CD14-positive monocyte (primary cell): Measurements from ENCODE around the gene TTC39B. TPM values are rescaled to one million over a fixed set of nuclear protein-coding genes. Genes with fewer than 3 reads are reported as not detected.

Source experiments
- DNase-seq, 3 donors: peaks; one replicate each; pipeline ENCODE4 v3.0.0-alpha.2; 2011 to 2022
- H2AFZ ChIP-seq: 2 replicates; pipeline ENCODE4 v1.6.0; 2012; ENCODE audit warnings: mild to moderate bottlenecking, low read depth, low read length, inconsistent platforms; ENCODE audit not compliant: insufficient read depth, poor library complexity, severe bottlenecking
- H3K27ac ChIP-seq, 2 donors: 1 replicate in 1 of 2; 2 replicates in 1 of 2; pipeline ENCODE4 v1.5.1; 2012 to 2013; ENCODE audit warnings: low read length in 2 of 2, control low read depth in 1 of 2, inconsistent platforms in 1 of 2, low read depth in 1 of 2, mild to moderate bottlenecking in 1 of 2
- H3K27me3 ChIP-seq, 2 donors: one replicate each; pipeline versions ENCODE4 v1.6.0 to v1.6.1; 2011 to 2013; ENCODE audit warnings: low read length in 2 of 2; ENCODE audit not compliant: control insufficient read depth in 2 of 2, insufficient read depth in 2 of 2
- H3K36me3 ChIP-seq, 2 donors: replicated peaks in 1 of 2; 1 replicate in 1 of 2; 2 replicates in 1 of 2; pipeline versions ENCODE4 v1.5.1 to v1.6.1; 2012 to 2013; ENCODE audit warnings: low read length in 2 of 2, control low read depth in 1 of 2, inconsistent platforms in 1 of 2, mild to moderate bottlenecking in 1 of 2; ENCODE audit not compliant: insufficient read depth in 2 of 2, control insufficient read depth in 1 of 2
- H3K4me1 ChIP-seq, 2 donors: 1 replicate in 1 of 2; 2 replicates in 1 of 2; pipeline versions ENCODE4 v1.5.1 to v1.6.1; 2012 to 2013; ENCODE audit warnings: low read length in 2 of 2, control low read depth in 1 of 2, inconsistent platforms in 1 of 2, mild to moderate bottlenecking in 1 of 2, moderate library complexity in 1 of 2; ENCODE audit not compliant: insufficient read depth in 2 of 2, control insufficient read depth in 1 of 2
- H3K4me2 ChIP-seq: replicated peaks from 2 replicates; pipeline ENCODE3; 2012; ENCODE audit warnings: low read length, moderate library complexity, mild to moderate bottlenecking; ENCODE audit not compliant: poor library complexity, severe bottlenecking; ENCODE audit errors: extremely low read depth
- H3K4me3 ChIP-seq, 3 experiments: fragments of 200-600 bp in 1 of 3; sonication (generic) in 1 of 3; replicated peaks in 1 of 3; 1 replicate in 2 of 3; 2 replicates in 1 of 3; pipeline ENCODE4 v1.5.1; 2011 to 2013; ENCODE audit warnings: low read length in 3 of 3, mild to moderate bottlenecking in 3 of 3, control low read depth in 2 of 3, low read depth in 2 of 3, inconsistent platforms in 1 of 3, moderate library complexity in 1 of 3
- H3K79me2 ChIP-seq: 2 replicates; pipeline ENCODE4 v1.6.0; 2012; ENCODE audit warnings: mild to moderate bottlenecking, control low read depth, inconsistent platforms, low read length, moderate library complexity; ENCODE audit not compliant: insufficient read depth
- H3K9ac ChIP-seq: 2 replicates; pipeline ENCODE4 v1.6.0; 2017; ENCODE audit warnings: low read length, mild to moderate bottlenecking; ENCODE audit not compliant: insufficient read depth, poor library complexity, severe bottlenecking
- H3K9me3 ChIP-seq, 2 donors: replicated peaks in 1 of 2; 1 replicate in 1 of 2; 2 replicates in 1 of 2; pipeline versions ENCODE4 v1.5.1 to v1.6.1; 2012 to 2013; ENCODE audit warnings: low read length in 2 of 2, control low read depth in 1 of 2; ENCODE audit not compliant: control insufficient read depth in 1 of 2, insufficient read depth in 1 of 2
- H4K20me1 ChIP-seq: 2 replicates; pipeline ENCODE4 v1.6.0; 2012; ENCODE audit warnings: mild to moderate bottlenecking, low read length, control low read depth, moderate library complexity; ENCODE audit not compliant: insufficient read depth
- H3K27ac Mint-ChIP-seq, 7 donors: one replicate each; pipeline ENCODE4 v1.8.0; 2020; ENCODE audit warnings: mild to moderate bottlenecking in 7 of 7, mixed read lengths in 7 of 7, moderate library complexity in 6 of 7, inconsistent platforms in 2 of 7
- H3K27me3 Mint-ChIP-seq, 3 donors: one replicate each; pipeline ENCODE4 v1.8.0; 2021 to 2022; ENCODE audit warnings: low read depth in 3 of 3, mild to moderate bottlenecking in 3 of 3, mixed read lengths in 3 of 3, moderate library complexity in 3 of 3, inconsistent platforms in 1 of 3
- H3K36me3 Mint-ChIP-seq, 2 donors: one replicate each; pipeline ENCODE4 v1.8.0; 2020; ENCODE audit warnings: mixed read lengths in 2 of 2, inconsistent platforms in 1 of 2, mild to moderate bottlenecking in 1 of 2
- H3K4me1 Mint-ChIP-seq: one replicate; pipeline ENCODE4 v1.8.0; 2020; ENCODE audit warnings: mild to moderate bottlenecking, mixed read lengths
- H3K4me3 Mint-ChIP-seq, 2 donors: one replicate each; pipeline ENCODE4 v1.8.0; 2020; ENCODE audit warnings: mild to moderate bottlenecking in 2 of 2, mixed read lengths in 2 of 2, moderate library complexity in 1 of 2
- H3K9me3 Mint-ChIP-seq, 7 donors: one replicate each; pipeline ENCODE4 v1.8.0; 2020 to 2022; ENCODE audit warnings: mixed read lengths in 7 of 7, mild to moderate bottlenecking in 6 of 7, moderate library complexity in 6 of 7, inconsistent platforms in 2 of 7
- WGBS: methylation state at CpG from one replicate; pipeline ENCODE4 v1.1.5; 2013; ENCODE audit warnings: missing lambda C conversion rate; ENCODE audit not compliant: insufficient coverage; 5-methylcytosine and 5-hydroxymethylcytosine counted together
- intact Hi-C, 2 donors: fragments of 100-400 bp; cut with micrococcal nuclease; formaldehyde crosslinking; loops; one replicate each; pipeline versions ENCODE4 v1.15.0 to v1.15.1; 2023
- polyA plus RNA-seq, 3 donors: library from polyadenylated mRNA; depleted of rRNA in 1 of 3; unstranded in 2 of 3; stranded (reverse) in 1 of 3; fragments of 300-500 nt in 2 of 3; fragments of >200 nt in 1 of 3; fragmentation: Illumina TruSeq in 2 of 3; gene quantifications; 1 replicate in 2 of 3; 2 replicates in 1 of 3; pipeline ENCODE4 v1.2.3, GENCODE V29; 2012 to 2021
- TF ChIP-seq, protein P1 (sequence below): fragments of 200-600 bp; IDR thresholded peaks from one replicate; pipeline ENCODE4 v1.8.0; 2022; ENCODE audit warnings: antibody characterized with exemption, mild to moderate bottlenecking

The TTC39B gene
- polyA plus RNA-seq, 3 donors = 0.87 to 5.3 (median 3.1) TPM

DNA sequence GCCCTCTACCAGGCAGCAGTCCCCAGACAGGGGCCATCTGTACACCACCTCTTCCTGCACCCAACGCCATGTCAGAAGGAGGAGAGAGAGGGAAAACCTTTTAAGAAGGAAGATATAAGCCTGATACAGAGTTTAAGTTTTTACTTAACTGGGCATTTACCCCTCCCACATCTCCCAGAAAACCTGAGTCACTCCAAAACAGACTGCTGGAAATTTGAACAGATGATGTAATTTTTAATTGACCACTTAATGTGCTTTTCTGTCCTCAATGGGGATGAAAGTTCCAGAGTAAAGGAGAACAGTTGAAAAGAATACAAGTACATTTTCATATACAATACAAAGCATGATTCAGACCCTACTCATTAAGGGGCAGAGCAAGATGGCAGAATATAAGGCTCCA lies 63.9 kb downstream of the TTC39B start:
- H4K20me1 ChIP-seq = no peaks in the 10 kb centered on the region
- no peak overlapping the region for H3K4me2 ChIP-seq
- H3K79me2 ChIP-seq = no peaks in the 10 kb centered on the region
- no peaks in the 10 kb centered on the region for H3K27me3 ChIP-seq
- DNase-seq = no peak
- H3K4me1 ChIP-seq = no peaks in the 10 kb centered on the region
- no peak overlapping the region for H3K27ac ChIP-seq
- no peak overlapping the region for H3K4me3 ChIP-seq
- no peak overlapping the region for H3K9ac ChIP-seq
- TF ChIP-seq, protein P1, sequence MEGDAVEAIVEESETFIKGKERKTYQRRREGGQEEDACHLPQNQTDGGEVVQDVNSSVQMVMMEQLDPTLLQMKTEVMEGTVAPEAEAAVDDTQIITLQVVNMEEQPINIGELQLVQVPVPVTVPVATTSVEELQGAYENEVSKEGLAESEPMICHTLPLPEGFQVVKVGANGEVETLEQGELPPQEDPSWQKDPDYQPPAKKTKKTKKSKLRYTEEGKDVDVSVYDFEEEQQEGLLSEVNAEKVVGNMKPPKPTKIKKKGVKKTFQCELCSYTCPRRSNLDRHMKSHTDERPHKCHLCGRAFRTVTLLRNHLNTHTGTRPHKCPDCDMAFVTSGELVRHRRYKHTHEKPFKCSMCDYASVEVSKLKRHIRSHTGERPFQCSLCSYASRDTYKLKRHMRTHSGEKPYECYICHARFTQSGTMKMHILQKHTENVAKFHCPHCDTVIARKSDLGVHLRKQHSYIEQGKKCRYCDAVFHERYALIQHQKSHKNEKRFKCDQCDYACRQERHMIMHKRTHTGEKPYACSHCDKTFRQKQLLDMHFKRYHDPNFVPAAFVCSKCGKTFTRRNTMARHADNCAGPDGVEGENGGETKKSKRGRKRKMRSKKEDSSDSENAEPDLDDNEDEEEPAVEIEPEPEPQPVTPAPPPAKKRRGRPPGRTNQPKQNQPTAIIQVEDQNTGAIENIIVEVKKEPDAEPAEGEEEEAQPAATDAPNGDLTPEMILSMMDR = no peak
- no peaks in the 10 kb centered on the region for H3K36me3 ChIP-seq
- peaks cover 2 to 7% of the 10 kb centered on the region in 2 donors for H3K9me3 ChIP-seq
- intact Hi-C loops = no loop called here
- no peak overlapping the region for H3K4me3 Mint-ChIP-seq
- WGBS = no CpG with 5 or more reads among the region's 1 CpG
- H2AFZ ChIP-seq = no peak overlapping the region
- no peaks in the 10 kb centered on the region for H3K36me3 Mint-ChIP-seq
- H3K9me3 Mint-ChIP-seq = peaks cover 4 to 12% (median 8%) of the 10 kb centered on the region in 7 donors
- H3K27me3 Mint-ChIP-seq = peaks cover 0 to 2% (median 0%) of the 10 kb centered on the region in 3 donors
- H3K4me1 Mint-ChIP-seq = peaks cover 5% of the 10 kb centered on the region
- H3K27ac Mint-ChIP-seq = peak overlapping the region in 1 of 7 donors; percentile 77

DNA sequence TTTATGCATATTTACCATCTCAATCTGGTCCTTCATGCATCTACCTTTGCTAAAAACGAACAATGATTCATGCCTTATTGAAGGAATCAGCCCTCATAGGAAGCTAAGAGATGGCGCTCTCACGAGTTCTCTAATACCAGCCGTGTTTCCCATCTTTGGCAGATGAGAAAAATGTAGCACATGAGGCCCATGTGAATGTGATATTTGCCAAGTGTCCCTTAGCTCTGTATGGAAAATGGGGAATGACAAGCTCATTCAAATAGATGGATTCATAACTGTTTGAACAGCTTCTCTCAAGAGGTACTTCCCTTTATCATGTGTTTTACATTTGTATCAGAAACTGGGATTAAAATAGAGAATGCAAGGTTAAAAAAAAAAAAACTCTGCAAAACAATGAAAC lies 66.1 kb downstream of the TTC39B start:
- Mint-ChIP-seq H3K36me3 (no peaks in the 10 kb centered on the region), H3K4me3 (no peak overlapping the region), H3K27me3 (peaks cover 0 to 2% (median 0%) of the 10 kb centered on the region in 3 donors), H3K9me3 (peaks cover 21 to 25% (median 22%) of the 10 kb centered on the region in 7 donors), H3K4me1 (no peaks in the 10 kb centered on the region), H3K27ac (no peak overlapping the region)
- Histone ChIP-seq H3K27ac (no peak overlapping the region), H2AFZ (no peak overlapping the region), H4K20me1 (no peaks in the 10 kb centered on the region), H3K4me1 (no peaks in the 10 kb centered on the region), H3K79me2 (no peaks in the 10 kb centered on the region), H3K9me3 (peaks cover 2 to 22% of the 10 kb centered on the region in 2 donors), H3K9ac (no peak overlapping the region), H3K27me3 (no peaks in the 10 kb centered on the region), H3K4me2 (no peak overlapping the region), H3K4me3 (no peak overlapping the region), H3K36me3 (no peaks in the 10 kb centered on the region)
- TF ChIP-seq, protein P1 = no peak
- intact Hi-C loops = no loop called here
- no peak for DNase-seq
- WGBS = 96% methylated on average over 3 of the region's 4 CpGs
